Hepatocyte (in vitro differentiated cells): ENCODE results near the gene CTNNA1. TPM values are rescaled to one million over a fixed set of nuclear protein-coding genes. Genes with fewer than 3 reads are reported as not detected.

Source experiments
- DNase-seq: peaks from one replicate; pipeline ENCODE4 v3.0.0-alpha.2; 2016; ENCODE audit warnings: low spot score
- H2AFZ ChIP-seq: fragments of 200-600 bp; sonication (generic); 2 replicates; pipeline ENCODE4 v1.6.0; 2016; ENCODE audit warnings: antibody characterized with exemption, mild to moderate bottlenecking
- H3K27ac ChIP-seq: fragments of 200-600 bp; sonication (generic); 2 replicates; pipeline ENCODE4 v1.5.1; 2016; ENCODE audit warnings: mild to moderate bottlenecking
- H3K27me3 ChIP-seq: fragments of 200-600 bp; sonication (generic); 2 replicates; pipeline ENCODE4 v1.6.1; 2016
- H3K36me3 ChIP-seq: fragments of 200-600 bp; sonication (generic); replicated peaks from 2 replicates; pipeline ENCODE4 v1.5.1; 2016; ENCODE audit warnings: low read depth; ENCODE audit not compliant: insufficient read depth
- H3K4me1 ChIP-seq: fragments of 200-600 bp; sonication (generic); 2 replicates; pipeline ENCODE4 v1.5.1; 2016; ENCODE audit warnings: mild to moderate bottlenecking, moderate library complexity; ENCODE audit not compliant: insufficient read depth
- H3K4me2 ChIP-seq: fragments of 200-600 bp; sonication (generic); 2 replicates; pipeline ENCODE4 v1.6.0; 2016
- H3K4me3 ChIP-seq: fragments of 200-600 bp; sonication (generic); 2 replicates; pipeline ENCODE4 v1.5.1; 2016; ENCODE audit warnings: mild to moderate bottlenecking
- H3K79me2 ChIP-seq: fragments of 200-600 bp; sonication (generic); 2 replicates; pipeline ENCODE4 v1.6.0; 2017; ENCODE audit warnings: mild to moderate bottlenecking
- H3K9me2 ChIP-seq: fragments of 200-600 bp; sonication (generic); replicated peaks from 2 replicates; pipeline ENCODE4 v1.6.0; 2017; ENCODE audit warnings: mild to moderate bottlenecking; ENCODE audit not compliant: insufficient read depth
- H3K9me3 ChIP-seq: fragments of 200-600 bp; sonication (generic); 2 replicates; pipeline ENCODE4 v1.5.1; 2016; ENCODE audit warnings: low read depth, mild to moderate bottlenecking
- H4K20me1 ChIP-seq: fragments of 200-600 bp; sonication (generic); 2 replicates; pipeline ENCODE4 v1.6.0; 2016; ENCODE audit warnings: mild to moderate bottlenecking; ENCODE audit not compliant: insufficient read depth, poor library complexity, severe bottlenecking
- CTCF ChIP-seq: fragments of 200-600 bp; sonication (generic); IDR thresholded peaks from 2 replicates; pipeline ENCODE4 v1.5.1; 2016; ENCODE audit warnings: antibody characterized with exemption, mild to moderate bottlenecking; ENCODE audit not compliant: poor library complexity
- EZH2 ChIP-seq: fragments of 200-600 bp; sonication (generic); IDR thresholded peaks from 2 replicates; pipeline ENCODE4 v1.6.1; 2016; ENCODE audit warnings: antibody characterized with exemption, mild to moderate bottlenecking, borderline replicate concordance
- EZH2phosphoT487 ChIP-seq: fragments of 200-600 bp; sonication (generic); IDR thresholded peaks from one replicate; pipeline ENCODE4 v1.6.1; 2018; ENCODE audit warnings: antibody characterized with exemption, mild to moderate bottlenecking, low read depth, moderate library complexity; ENCODE audit not compliant: unreplicated experiment, severe bottlenecking
- WGBS: methylation state at CpG from one replicate; pipeline ENCODE4 v1.1.6; 2016; ENCODE audit warnings: low lambda C conversion rate; ENCODE audit errors: missing lambda C conversion rate; 5-methylcytosine and 5-hydroxymethylcytosine counted together
- polyA plus RNA-seq: library from polyadenylated mRNA; unstranded; fragments of >200 nt; fragmentation: Nextera tagmentation; extraction: Ambion mirVana; gene quantifications from 2 replicates; pipeline ENCODE4 v1.2.1, GENCODE V29; 2016
- total RNA-seq: library from RNA; depleted of rRNA; stranded (reverse); fragments of >200 nt; gene quantifications from 2 replicates; pipeline ENCODE4 v1.2.3, GENCODE V29; 2014

CTNNA1 gene
- total and polyA plus RNA-seq, 2 experiments from 2014 or later, result 152 to 349 TPM

GRCh38 chr5:138824516-138824915 is 71.3 kb downstream of the CTNNA1 start:
- H3K79me2 ChIP-seq, result peaks cover 79% of the 10 kb centered on the region
- H3K9me2 ChIP-seq, result no peaks in the 10 kb centered on the region
- H3K27me3 ChIP-seq, result no peaks in the 10 kb centered on the region
- no peak overlapping the region for H3K27ac ChIP-seq
- no peaks in the 10 kb centered on the region for H3K4me1 ChIP-seq
- DNase-seq, result no peak
- H4K20me1 ChIP-seq, result peaks cover 63% of the 10 kb centered on the region
- no peaks in the 10 kb centered on the region for H3K36me3 ChIP-seq
- H2AFZ ChIP-seq, result no peak overlapping the region
- WGBS, result 87% methylated on average over 7 of the region's 7 CpGs
- H3K4me3 ChIP-seq, result no peak overlapping the region
- TF ChIP-seq CTCF (no peak), EZH2phosphoT487 (no peak), EZH2 (no peak)
- H3K4me2 ChIP-seq, result no peak overlapping the region
- no peaks in the 10 kb centered on the region for H3K9me3 ChIP-seq

GRCh38 chr5:138824924-138825863 is 72.0 kb downstream of the CTNNA1 start:
- Histone ChIP-seq H3K27ac (no peak overlapping the region), H3K9me2 (no peaks in the 10 kb centered on the region), H3K79me2 (peaks cover 75% of the 10 kb centered on the region), H3K4me1 (no peaks in the 10 kb centered on the region), H3K4me3 (no peak overlapping the region), H3K27me3 (no peaks in the 10 kb centered on the region), H3K9me3 (no peaks in the 10 kb centered on the region), H4K20me1 (peaks cover 60% of the 10 kb centered on the region), H3K4me2 (no peak overlapping the region), H3K36me3 (no peaks in the 10 kb centered on the region), H2AFZ (no peak overlapping the region)
- 74% methylated on average over 5 of the region's 5 CpGs for WGBS
- DNase-seq, result peak; percentile 17
- TF ChIP-seq EZH2 (no peak), CTCF (peak; percentile 61)

GRCh38 chr5:138828556-138828955 is 75.3 kb downstream of the CTNNA1 start:
- no peak overlapping the region for H3K4me2 ChIP-seq

More at GRCh38 chr5:138828556-138828955, 75.3 kb downstream of the CTNNA1 start:
- no peaks in the 10 kb centered on the region for H3K27me3 ChIP-seq
- no peaks in the 10 kb centered on the region for H3K9me2 ChIP-seq
- peaks cover 51% of the 10 kb centered on the region for H4K20me1 ChIP-seq
- H3K27ac ChIP-seq, result no peak overlapping the region
- H3K4me3 ChIP-seq, result no peak overlapping the region
- H3K36me3 ChIP-seq, result no peaks in the 10 kb centered on the region
- no peaks in the 10 kb centered on the region for H3K9me3 ChIP-seq
- TF ChIP-seq EZH2phosphoT487, result no peak
- TF ChIP-seq EZH2, result no peak
- no peak for TF ChIP-seq CTCF
- H2AFZ ChIP-seq, result no peak overlapping the region
- 81% methylated on average over 4 of the region's 4 CpGs for WGBS
- DNase-seq, result no peak
- H3K79me2 ChIP-seq, result peaks cover 75% of the 10 kb centered on the region
- H3K4me1 ChIP-seq, result peaks cover 3% of the 10 kb centered on the region
